WERI-Rb-1 (cell line): ENCODE measurements around the gene CAPN1.

Experiments
- DNase-seq: peaks from one replicate; pipeline ENCODE4 v3.0.0-alpha.2; 2020
- H3K27ac ChIP-seq: fragments of 250-450 bp; sonication (Bioruptor Pico); 2 replicates; pipeline ENCODE4 v1.5.1; 2020; ENCODE audit warnings: mild to moderate bottlenecking, moderate library complexity
- H3K27me3 ChIP-seq: fragments of 250-450 bp; sonication (Bioruptor Pico); 2 replicates; pipeline ENCODE4 v1.5.1; 2021; ENCODE audit warnings: mild to moderate bottlenecking, low read depth, moderate library complexity; ENCODE audit not compliant: insufficient read depth, severe bottlenecking
- H3K36me3 ChIP-seq: fragments of 250-450 bp; sonication (Bioruptor Pico); 2 replicates; pipeline ENCODE4 v1.5.1; 2020; ENCODE audit warnings: mild to moderate bottlenecking, moderate library complexity
- H3K4me3 ChIP-seq: 2 replicates; pipeline ENCODE4 v1.5.1; 2011; ENCODE audit warnings: low read depth, mild to moderate bottlenecking, control low read depth, low read length
- H3K9me3 ChIP-seq: fragments of 250-450 bp; sonication (Bioruptor Pico); 2 replicates; pipeline ENCODE4 v1.5.1; 2021; ENCODE audit warnings: mild to moderate bottlenecking, moderate library complexity; ENCODE audit not compliant: severe bottlenecking
- TF ChIP-seq, protein P1 (sequence below): IDR thresholded peaks from 2 replicates; pipeline ENCODE4 v1.5.1; 2011; ENCODE audit warnings: low read depth, mild to moderate bottlenecking, control low read depth, inconsistent platforms, low read length

The CAPN1 gene

DNA sequence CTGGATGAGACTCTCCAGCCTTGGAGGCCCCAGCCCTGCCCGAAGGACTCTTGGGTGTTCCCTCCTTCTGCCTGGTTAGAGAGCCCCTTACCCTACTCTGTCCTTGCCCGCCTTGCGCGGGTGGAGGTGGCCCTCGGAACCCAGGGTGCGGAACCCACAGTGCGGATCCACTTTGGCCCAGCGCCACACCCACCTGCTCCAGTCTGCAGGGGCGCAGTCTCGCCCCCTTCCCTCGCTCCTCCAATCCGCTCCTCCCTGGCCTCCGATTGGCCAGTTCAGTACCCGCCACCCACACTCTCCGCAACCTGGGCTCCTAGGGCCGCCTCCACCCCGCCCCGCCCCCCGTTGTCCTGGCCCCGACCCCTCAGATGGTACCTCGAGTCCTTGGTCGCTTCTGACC is 2.4 kb downstream of the CAPN1 start:
- no peak overlapping the region for H3K4me3 ChIP-seq

DNA sequence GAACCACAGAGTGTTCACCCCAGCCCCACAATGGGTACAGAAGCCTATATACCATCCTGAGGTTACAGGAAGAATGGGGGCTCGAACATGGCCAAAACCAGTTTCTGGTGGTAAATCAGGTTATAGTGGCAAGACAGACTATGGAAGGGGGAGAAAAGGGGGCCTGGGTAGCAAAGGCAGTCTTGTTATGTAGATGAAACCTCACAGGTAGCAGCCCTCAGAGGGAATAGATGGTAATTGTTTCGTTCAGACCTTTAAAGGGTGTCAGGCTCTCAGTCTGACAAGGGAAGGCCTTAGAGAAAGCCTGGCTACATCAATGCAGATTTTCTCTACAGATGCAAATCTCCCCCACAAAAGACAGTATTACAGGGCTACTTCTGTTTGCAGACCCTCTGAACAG is 3.4 kb downstream of the CAPN1 start:
- no peaks in the 10 kb centered on the region for H3K9me3 ChIP-seq
- H3K27ac ChIP-seq: no peak overlapping the region
- H3K27me3 ChIP-seq: no peaks in the 10 kb centered on the region
- peaks cover 36% of the 10 kb centered on the region for H3K36me3 ChIP-seq
- TF ChIP-seq, protein P1, sequence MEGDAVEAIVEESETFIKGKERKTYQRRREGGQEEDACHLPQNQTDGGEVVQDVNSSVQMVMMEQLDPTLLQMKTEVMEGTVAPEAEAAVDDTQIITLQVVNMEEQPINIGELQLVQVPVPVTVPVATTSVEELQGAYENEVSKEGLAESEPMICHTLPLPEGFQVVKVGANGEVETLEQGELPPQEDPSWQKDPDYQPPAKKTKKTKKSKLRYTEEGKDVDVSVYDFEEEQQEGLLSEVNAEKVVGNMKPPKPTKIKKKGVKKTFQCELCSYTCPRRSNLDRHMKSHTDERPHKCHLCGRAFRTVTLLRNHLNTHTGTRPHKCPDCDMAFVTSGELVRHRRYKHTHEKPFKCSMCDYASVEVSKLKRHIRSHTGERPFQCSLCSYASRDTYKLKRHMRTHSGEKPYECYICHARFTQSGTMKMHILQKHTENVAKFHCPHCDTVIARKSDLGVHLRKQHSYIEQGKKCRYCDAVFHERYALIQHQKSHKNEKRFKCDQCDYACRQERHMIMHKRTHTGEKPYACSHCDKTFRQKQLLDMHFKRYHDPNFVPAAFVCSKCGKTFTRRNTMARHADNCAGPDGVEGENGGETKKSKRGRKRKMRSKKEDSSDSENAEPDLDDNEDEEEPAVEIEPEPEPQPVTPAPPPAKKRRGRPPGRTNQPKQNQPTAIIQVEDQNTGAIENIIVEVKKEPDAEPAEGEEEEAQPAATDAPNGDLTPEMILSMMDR: no peak
- DNase-seq: no peak
- H3K4me3 ChIP-seq: no peak overlapping the region

More for the DNA sequence above, 2.4 kb downstream of the CAPN1 start:
- Histone ChIP-seq H3K27me3 (no peaks in the 10 kb centered on the region), H3K36me3 (peaks cover 28% of the 10 kb centered on the region), H3K9me3 (no peaks in the 10 kb centered on the region), H3K27ac (no peak overlapping the region)
- no peak for DNase-seq
- TF ChIP-seq, protein P1: no peak

DNA sequence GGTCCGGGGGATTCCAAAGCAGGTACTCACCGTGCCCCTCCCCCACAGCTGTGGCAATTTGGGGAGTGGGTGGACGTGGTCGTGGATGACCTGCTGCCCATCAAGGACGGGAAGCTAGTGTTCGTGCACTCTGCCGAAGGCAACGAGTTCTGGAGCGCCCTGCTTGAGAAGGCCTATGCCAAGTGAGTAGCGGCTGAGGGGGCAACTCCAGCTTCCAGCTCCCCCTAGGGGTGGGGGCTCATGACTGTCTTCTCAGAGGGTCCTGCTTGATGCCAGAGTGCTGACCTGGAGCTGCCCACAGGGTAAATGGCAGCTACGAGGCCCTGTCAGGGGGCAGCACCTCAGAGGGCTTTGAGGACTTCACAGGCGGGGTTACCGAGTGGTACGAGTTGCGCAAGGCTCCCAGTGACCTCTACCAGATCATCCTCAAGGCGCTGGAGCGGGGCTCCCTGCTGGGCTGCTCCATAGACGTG is 4.2 kb downstream of the CAPN1 start:
- TF ChIP-seq, protein P1: peak; percentile 47
- H3K36me3 ChIP-seq: peaks cover 40% of the 10 kb centered on the region
- no peaks in the 10 kb centered on the region for H3K9me3 ChIP-seq
- H3K27me3 ChIP-seq: no peaks in the 10 kb centered on the region
- no peak overlapping the region for H3K27ac ChIP-seq
- no peak for DNase-seq
- no peak overlapping the region for H3K4me3 ChIP-seq

DNA sequence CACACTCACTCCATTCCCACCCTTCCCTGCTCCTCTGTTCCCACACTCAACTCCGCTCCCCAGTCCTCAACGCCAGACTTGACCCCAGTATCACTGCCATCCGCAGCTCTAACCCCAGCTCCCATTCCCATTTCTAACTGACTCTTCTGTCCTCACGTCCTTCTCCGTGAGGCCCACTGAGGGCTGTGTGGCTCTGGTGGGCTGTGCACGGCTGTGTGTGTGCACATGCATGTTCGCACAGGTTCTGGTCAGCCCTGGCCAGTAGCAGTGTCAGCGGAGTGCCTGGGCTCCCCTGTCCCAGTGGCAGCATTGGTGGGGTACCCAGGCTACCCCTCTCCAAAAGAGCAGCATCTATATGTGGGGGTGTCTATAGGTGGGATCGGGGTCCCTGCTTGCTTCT is 5.0 kb downstream of the CAPN1 start:
- peaks cover 40% of the 10 kb centered on the region for H3K36me3 ChIP-seq
- no peak overlapping the region for H3K4me3 ChIP-seq
- H3K27me3 ChIP-seq: no peaks in the 10 kb centered on the region
- no peaks in the 10 kb centered on the region for H3K9me3 ChIP-seq
- TF ChIP-seq, protein P1: no peak
- no peak for DNase-seq
- no peak overlapping the region for H3K27ac ChIP-seq

DNA sequence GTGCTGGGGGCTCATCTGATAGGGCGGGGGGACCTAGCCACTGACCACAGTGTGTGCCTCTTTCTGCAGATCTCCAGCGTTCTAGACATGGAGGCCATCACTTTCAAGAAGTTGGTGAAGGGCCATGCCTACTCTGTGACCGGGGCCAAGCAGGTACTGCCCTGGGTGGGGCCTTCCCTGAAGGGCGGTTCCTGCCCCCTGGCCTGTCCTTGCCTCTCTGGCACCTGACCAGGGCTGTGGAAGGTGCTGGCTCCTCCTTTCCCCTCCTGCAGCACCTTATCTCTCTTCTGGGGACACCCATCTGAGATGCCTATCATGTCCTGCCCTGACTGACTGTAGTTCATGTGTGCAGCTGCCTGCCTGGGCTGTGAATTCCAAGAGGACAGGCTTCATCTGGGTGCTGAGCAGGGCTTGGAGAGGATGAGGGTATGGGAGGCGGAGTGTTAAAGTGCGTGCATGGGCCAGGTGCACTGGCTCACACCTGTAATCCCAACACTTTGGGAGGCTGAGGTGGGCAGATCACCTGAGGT is 5.5 kb downstream of the CAPN1 start:
- Histone ChIP-seq H3K36me3 (peaks cover 45% of the 10 kb centered on the region), H3K27me3 (no peaks in the 10 kb centered on the region), H3K4me3 (no peak overlapping the region), H3K27ac (no peak overlapping the region), H3K9me3 (no peaks in the 10 kb centered on the region)
- DNase-seq: no peak
- TF ChIP-seq, protein P1: no peak

DNA sequence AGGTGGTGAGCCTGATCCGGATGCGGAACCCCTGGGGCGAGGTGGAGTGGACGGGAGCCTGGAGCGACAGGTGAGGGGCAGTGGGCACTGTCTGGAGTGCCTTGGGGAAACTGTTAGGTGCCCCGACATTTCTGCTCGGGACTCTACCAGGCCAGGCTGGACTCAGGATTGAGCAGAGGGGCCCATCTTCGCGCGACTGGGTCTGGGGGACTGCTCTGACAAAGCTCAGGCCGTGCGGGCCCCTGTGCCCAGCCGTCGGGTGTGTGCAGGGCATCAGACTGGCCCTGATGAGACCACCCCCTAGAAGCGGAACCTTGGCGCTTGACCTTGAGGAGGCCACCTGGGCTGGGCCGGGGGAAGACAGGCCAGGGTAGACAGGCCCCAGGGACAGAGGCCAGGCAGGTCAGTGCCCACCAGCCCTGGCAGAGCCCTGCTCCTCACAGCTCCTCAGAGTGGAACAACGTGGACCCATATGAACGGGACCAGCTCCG is 6.3 kb downstream of the CAPN1 start:
- H3K4me3 ChIP-seq: no peak overlapping the region
- DNase-seq: no peak
- TF ChIP-seq, protein P1: no peak
- H3K36me3 ChIP-seq: peaks cover 46% of the 10 kb centered on the region
- no peaks in the 10 kb centered on the region for H3K27me3 ChIP-seq
- no peaks in the 10 kb centered on the region for H3K9me3 ChIP-seq
- no peak overlapping the region for H3K27ac ChIP-seq
